ENCODE results near the gene CDC42BPG. TPM values are rescaled to one million over a fixed set of nuclear protein-coding genes. Genes with fewer than 3 reads are reported as not detected.
A peak's percentile ranks its signal among the peaks of the same experiment; 100 is the strongest.

Gene CDC42BPG
- total and polyA plus RNA-seq, 9 of the 15 experiments (the other 6 are each of a cell fraction or from before 2014, with no cell fraction given), result 0.04 to 8.8 (median 2.1) TPM

DNA sequence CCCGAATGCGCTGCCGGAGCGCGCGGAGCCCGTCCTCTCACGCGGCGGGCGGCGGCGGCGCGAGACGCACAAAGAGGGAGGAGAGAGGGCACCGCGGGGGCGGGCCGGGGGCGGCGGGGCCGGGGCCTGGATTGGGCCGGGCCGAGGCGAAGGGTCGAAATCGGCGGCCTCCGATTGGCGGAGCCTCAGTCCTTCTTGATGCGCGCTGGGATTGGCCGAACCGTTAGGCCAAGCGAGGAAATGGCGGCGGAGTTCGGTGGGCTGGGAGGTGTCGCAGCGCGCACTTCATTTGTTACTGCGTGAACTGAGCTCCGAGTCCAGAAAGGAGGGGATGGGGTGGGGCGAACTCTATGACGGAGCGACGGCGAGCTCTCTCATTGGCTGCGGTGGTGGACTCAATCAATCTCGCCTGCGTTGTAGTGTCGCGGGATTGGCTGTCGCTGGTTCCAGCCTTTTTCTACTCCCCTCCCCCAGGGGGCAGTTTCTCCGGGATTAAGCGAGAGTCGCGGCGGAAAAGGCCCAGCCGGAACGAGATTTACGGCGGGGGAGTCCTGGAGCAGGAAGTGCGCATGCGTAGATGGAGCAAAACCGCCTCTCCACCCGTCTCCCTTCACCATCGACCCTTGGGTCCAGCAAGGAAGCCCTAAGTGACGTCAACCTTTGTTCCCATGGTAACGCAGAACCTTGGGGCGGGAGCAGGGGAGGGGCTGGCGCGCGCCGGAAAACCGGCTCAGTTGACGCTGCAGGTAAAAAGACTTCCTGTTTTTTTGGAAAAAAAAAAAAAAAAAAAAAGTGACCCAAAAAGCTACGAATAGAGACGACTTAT is 65.8 kb downstream of the CDC42BPG start, which contains the start of gene SF1 (continued):
- TF ChIP-seq MEIS2 (IDR thresholded peaks at IDR 0.05; ENCODE audit: partially characterized antibody) (peak; percentile 91), L3MBTL2 (IDR thresholded peaks at IDR 0.05) (peak; percentile 51), XRCC3 (IDR thresholded peaks at IDR 0.05) (no peak), POLR2H (tag; IDR thresholded peaks at IDR 0.05; ENCODE audit: low read depth) (peak; percentile 93), GTF2A2 (tag; IDR thresholded peaks at IDR 0.05) (no peak)
- TF ChIP-seq, protein P1, sequence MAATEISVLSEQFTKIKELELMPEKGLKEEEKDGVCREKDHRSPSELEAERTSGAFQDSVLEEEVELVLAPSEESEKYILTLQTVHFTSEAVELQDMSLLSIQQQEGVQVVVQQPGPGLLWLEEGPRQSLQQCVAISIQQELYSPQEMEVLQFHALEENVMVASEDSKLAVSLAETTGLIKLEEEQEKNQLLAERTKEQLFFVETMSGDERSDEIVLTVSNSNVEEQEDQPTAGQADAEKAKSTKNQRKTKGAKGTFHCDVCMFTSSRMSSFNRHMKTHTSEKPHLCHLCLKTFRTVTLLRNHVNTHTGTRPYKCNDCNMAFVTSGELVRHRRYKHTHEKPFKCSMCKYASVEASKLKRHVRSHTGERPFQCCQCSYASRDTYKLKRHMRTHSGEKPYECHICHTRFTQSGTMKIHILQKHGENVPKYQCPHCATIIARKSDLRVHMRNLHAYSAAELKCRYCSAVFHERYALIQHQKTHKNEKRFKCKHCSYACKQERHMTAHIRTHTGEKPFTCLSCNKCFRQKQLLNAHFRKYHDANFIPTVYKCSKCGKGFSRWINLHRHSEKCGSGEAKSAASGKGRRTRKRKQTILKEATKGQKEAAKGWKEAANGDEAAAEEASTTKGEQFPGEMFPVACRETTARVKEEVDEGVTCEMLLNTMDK (IDR thresholded peaks at IDR 0.05; ENCODE audit: borderline replicate concordance, insufficient read depth, low read depth, low read length, poor library complexity, severe bottlenecking), result peak; percentile 98

DNA sequence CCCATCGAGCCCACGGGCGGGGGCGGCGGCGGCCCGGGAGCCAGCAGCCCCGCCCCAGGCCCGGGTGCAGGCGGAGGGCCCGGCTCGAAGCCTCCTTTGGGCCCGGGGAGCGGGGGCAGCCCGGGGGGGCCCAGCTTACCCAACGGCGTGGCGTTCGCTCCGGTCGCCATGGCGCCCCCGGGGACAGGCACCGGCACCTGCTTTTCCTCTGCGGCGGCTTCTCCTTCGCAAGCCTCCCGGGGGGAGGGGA is 66.3 kb downstream of the CDC42BPG start:
- WGBS (ENCODE audit: insufficient coverage, low coverage, missing lambda C conversion rate), result 0% methylated on average over 10 of the region's 28 CpGs
- BruUV-seq (replicated peaks), result no TSS peak
- peaks cover 9% of the 10 kb centered on the region for H3K9me1 ChIP-seq (ENCODE audit: control insufficient read depth, insufficient read depth, low read length)
- peak overlapping the region; percentile 95; a peak in 3 of 4 replicates for H3K9ac ChIP-seq (ENCODE audit: insufficient read depth in 1 of 2, low read depth in 2 of 2, low read length in 2 of 2)
- peak overlapping the region; percentile 97 for H3K27ac ChIP-seq (ENCODE audit: extremely low read depth, low read depth, low read length)
- H4K20me1 ChIP-seq (replicated peaks; ENCODE audit: control insufficient read depth, insufficient read depth, low read length), result peaks cover 29% of the 10 kb centered on the region
- ATAC-seq (peak; percentile 3), DNase-seq (ENCODE audit: extremely low read depth in 1 of 4, low spot score in 3 of 4) (peak in 2 of 4 experiments; percentile 48 to 84), FAIRE-seq (no peak)
- H3K9me3 ChIP-seq (replicated peaks; ENCODE audit: control insufficient read depth, insufficient read depth, low read depth, low read length), result no peaks in the 10 kb centered on the region
- H3K4me3 ChIP-seq, result peak overlapping the region; percentile 67
- H3K36me3 ChIP-seq (ENCODE audit: control insufficient read depth, insufficient read depth, low read length), result peaks cover 43% of the 10 kb centered on the region
- H3K4me1 ChIP-seq (replicated peaks in 1 of 2; ENCODE audit: control insufficient read depth in 2 of 2, insufficient read depth in 2 of 2, low read length in 2 of 2), result peaks cover 6 to 18% of the 10 kb centered on the region in 2 experiments; a peak in 3 of 5 replicates
- no peaks in the 10 kb centered on the region for H3K27me3 ChIP-seq (ENCODE audit: control insufficient read depth in 2 of 2, insufficient read depth in 2 of 2, low read length in 2 of 2)
- CTCF ChIA-PET (ENCODE audit: low intra/inter-chr PET ratio), result no interaction called here
- intact Hi-C loops (cut with micrococcal nuclease) (loop anchor here (1.0 to 5.0 kb wide), 3 partner anchors 25 to 109 kb away; partner anchors contain the start of gene MAP4K2), in situ Hi-C loops (cut with MboI) (no loop called here)
- POLR2A ChIA-PET, result interaction anchor here (0.7 to 10.8 kb wide), 14 partner anchors 10 to 646 kb away, joined by 3 to 168 read pairs (median 4); partner anchors contain the start of genes ATG2A, MAP4K2, MEN1 and PYGM
- H2AFZ ChIP-seq (ENCODE audit: low read depth, low read length), result no peak overlapping the region
- peaks cover 49% of the 10 kb centered on the region for H3K79me2 ChIP-seq (ENCODE audit: control insufficient read depth, insufficient read depth, low read length)
- peak overlapping the region; percentile 75; the same call in 1 of the 2 replicates for H3K4me2 ChIP-seq (ENCODE audit: insufficient read depth, low read length)
- TF ChIP-seq FOXK2 (conservative IDR thresholded peaks at IDR 0.05 in 1 of 2, IDR thresholded peaks at IDR 0.05 in 1 of 2; ENCODE audit: low read depth in 2 of 2) (no peak), FOXA3 (CRISPR knock-in tag; conservative IDR thresholded peaks at IDR 0.05 in 1 of 2, IDR thresholded peaks at IDR 0.05 in 1 of 2) (no peak), POU5F1 (IDR thresholded peaks at IDR 0.05; ENCODE audit: borderline replicate concordance, low read depth, low read length, partially characterized antibody) (no peak), RNF2 (IDR thresholded peaks at IDR 0.05) (no peak), ZNF23 (CRISPR knock-in tag; IDR thresholded peaks at IDR 0.05) (no peak), PRPF4 (IDR thresholded peaks at IDR 0.05; ENCODE audit: insufficient read depth, low read depth, low read length, poor library complexity, severe bottlenecking) (peak; percentile 76), NUFIP1 (IDR thresholded peaks at IDR 0.05; ENCODE audit: partially characterized antibody) (no peak), L3MBTL2 (IDR thresholded peaks at IDR 0.05) (peak; percentile 53; the same call in 1 of the 2 replicates)
- TF ChIP-seq, protein P2, sequence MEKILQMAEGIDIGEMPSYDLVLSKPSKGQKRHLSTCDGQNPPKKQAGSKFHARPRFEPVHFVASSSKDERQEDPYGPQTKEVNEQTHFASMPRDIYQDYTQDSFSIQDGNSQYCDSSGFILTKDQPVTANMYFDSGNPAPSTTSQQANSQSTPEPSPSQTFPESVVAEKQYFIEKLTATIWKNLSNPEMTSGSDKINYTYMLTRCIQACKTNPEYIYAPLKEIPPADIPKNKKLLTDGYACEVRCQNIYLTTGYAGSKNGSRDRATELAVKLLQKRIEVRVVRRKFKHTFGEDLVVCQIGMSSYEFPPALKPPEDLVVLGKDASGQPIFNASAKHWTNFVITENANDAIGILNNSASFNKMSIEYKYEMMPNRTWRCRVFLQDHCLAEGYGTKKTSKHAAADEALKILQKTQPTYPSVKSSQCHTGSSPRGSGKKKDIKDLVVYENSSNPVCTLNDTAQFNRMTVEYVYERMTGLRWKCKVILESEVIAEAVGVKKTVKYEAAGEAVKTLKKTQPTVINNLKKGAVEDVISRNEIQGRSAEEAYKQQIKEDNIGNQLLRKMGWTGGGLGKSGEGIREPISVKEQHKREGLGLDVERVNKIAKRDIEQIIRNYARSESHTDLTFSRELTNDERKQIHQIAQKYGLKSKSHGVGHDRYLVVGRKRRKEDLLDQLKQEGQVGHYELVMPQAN (IDR thresholded peaks at IDR 0.05; ENCODE audit: borderline replicate concordance), result 0 out of 2 replicates have a peak, but pooled peaks have one; percentile 32

Measured in K562 (cell line).